GM21423 (cell line): Measurements from ENCODE around the gene NPIPB6.
"Not testable (repeated sequence)": the region's sequence is repeated elsewhere in the genome, so short reads cannot be mapped to it uniquely, and the experiment has no call there.

ENCODE experiments used
- ATAC-seq: cut with Tn5 transposase; IDR thresholded peaks from one replicate; pipeline ENCODE4 v1.9.1; 2021; ENCODE audit warnings: mild to moderate bottlenecking, moderate library complexity; ENCODE audit not compliant: unreplicated experiment

NPIPB6 gene

GRCh38 chr16:28363408-28363807 is at the start of gene NPIPB6:
Gene NPIPB6, minus strand, starts transcription at chr16:28363508. Its CDS starts 686 bp downstream, at chr16:28362822.
- ATAC-seq: not testable (repeated sequence)

GRCh38 chr16:28403220-28404072 is 40.1 kb upstream of the NPIPB6 start, which contains the start of gene EIF3CL:
Gene EIF3CL, minus strand, starts transcription at chr16:28403841. Its CDS starts 223 bp downstream, at chr16:28403618.
- peak; percentile 98 for ATAC-seq

GRCh38 chr16:28392054-28392453 is 28.7 kb upstream of the NPIPB6 start:
- ATAC-seq: not testable (repeated sequence)

GRCh38 chr16:28382177-28382867 is 19.0 kb upstream of the NPIPB6 start:
- ATAC-seq: not testable (repeated sequence)

GRCh38 chr16:28377822-28378221 is 14.5 kb upstream of the NPIPB6 start:
- not testable (repeated sequence) for ATAC-seq

GRCh38 chr16:28377108-28377625 is 13.9 kb upstream of the NPIPB6 start:
- not testable (repeated sequence) for ATAC-seq

- ATAC-seq: not testable (repeated sequence)
Measured at GRCh38 chr16:28375115-28375514, 11.8 kb upstream of the NPIPB6 start.

GRCh38 chr16:28374281-28374680 is 11.0 kb upstream of the NPIPB6 start:
- ATAC-seq: not testable (repeated sequence)

GRCh38 chr16:28367926-28368325 is 4.6 kb upstream of the NPIPB6 start:
- ATAC-seq: not testable (repeated sequence)

GRCh38 chr16:28364268-28365173 is 1.2 kb upstream of the NPIPB6 start:
- peak; percentile 92 for ATAC-seq

GRCh38 chr16:28362600-28362999 is 708 bp downstream of the NPIPB6 start:
- ATAC-seq: not testable (repeated sequence)

- not testable (repeated sequence) for ATAC-seq
Measured at GRCh38 chr16:28338230-28338629, 25.1 kb downstream of the NPIPB6 start.

GRCh38 chr16:28336940-28337710 is 26.2 kb downstream of the NPIPB6 start:
- not testable (repeated sequence) for ATAC-seq

- not testable (repeated sequence) for ATAC-seq
Measured at GRCh38 chr16:28335678-28336077, 27.6 kb downstream of the NPIPB6 start.

GRCh38 chr16:28332632-28333031 is 30.7 kb downstream of the NPIPB6 start:
- ATAC-seq: not testable (repeated sequence)

- ATAC-seq: not testable (repeated sequence)
Measured at GRCh38 chr16:28330981-28331380, 32.3 kb downstream of the NPIPB6 start.

- not testable (repeated sequence) for ATAC-seq
Measured at GRCh38 chr16:28330232-28330631, 33.1 kb downstream of the NPIPB6 start.

GRCh38 chr16:28326881-28327610 is 36.3 kb downstream of the NPIPB6 start:
- no peak for ATAC-seq

- ATAC-seq: no peak
Measured at GRCh38 chr16:28324887-28325279, 38.4 kb downstream of the NPIPB6 start.
